GM11168 (cell line): ENCODE data around the gene MREG.
"Not testable (repeated sequence)": the region's sequence is repeated elsewhere in the genome, so short reads cannot be mapped to it uniquely, and the experiment has no call there.

Experiments used
- in situ Hi-C: fragments of 300-500 bp; cut with MboI; formaldehyde crosslinking; loops from one replicate; pipeline ENCODE4 v1.12.0; 2022; ENCODE audit warnings: low sequenced_read_pairs; ENCODE audit not compliant: unreplicated experiment

The MREG gene

DNA sequence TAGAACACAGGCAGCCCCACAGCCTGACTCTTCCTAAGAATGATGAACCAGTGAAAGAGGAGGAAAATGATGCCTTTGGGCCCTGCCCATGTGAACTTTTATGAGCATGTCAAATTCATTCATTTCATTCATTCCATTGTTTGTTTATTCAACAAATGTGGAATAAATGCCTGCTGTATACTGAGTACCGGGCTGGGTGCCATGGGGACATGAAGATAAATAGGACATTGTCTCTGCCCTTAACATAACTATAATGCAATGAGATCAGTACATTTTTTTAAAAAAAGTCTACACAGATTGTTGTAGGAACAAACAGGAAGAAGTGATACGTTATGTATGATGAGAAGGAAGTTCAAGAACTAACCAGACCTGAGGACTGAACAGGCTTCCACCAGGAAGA is 14.7 kb downstream of the MREG start:
- in situ Hi-C loops: no loop called here

DNA sequence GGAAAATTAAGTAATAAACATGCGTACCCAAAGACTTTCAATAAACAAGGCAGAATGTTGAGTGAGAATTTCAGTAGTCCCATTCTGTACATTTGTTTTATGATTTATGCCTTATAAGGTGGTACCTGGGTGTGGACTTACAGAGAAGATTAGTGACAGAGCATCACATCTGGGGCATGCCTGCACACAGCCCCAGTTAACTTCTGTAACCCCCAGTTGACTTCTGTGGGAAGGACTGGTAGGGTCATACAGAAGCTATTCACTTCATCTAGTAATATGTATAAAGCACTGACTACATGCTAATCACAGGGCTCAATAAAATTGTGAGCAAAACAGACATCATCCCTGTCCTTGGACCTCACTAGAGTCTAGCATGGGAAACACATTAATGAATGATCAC is 16.1 kb downstream of the MREG start:
- in situ Hi-C loops: no loop called here

DNA sequence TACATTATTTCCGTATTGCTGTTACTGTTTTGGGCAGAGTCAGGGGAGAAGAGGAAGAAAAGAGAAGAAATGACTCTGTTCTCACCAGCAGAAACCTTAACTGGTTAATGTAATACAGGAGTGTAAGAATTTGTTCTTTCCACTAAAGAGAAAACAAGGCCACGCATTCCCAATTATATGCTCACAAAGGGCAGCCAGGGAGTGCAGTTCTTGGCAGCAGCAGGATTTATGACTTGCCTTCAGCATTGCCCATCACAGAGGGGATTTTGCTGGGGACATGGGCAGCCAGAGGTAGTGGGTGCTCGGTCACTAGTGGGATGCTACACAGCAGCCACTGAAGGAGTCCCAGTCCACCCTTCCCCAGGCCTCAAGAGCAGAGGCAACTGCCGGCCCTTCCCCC is 18.4 kb downstream of the MREG start:
- in situ Hi-C loops: no loop called here

DNA sequence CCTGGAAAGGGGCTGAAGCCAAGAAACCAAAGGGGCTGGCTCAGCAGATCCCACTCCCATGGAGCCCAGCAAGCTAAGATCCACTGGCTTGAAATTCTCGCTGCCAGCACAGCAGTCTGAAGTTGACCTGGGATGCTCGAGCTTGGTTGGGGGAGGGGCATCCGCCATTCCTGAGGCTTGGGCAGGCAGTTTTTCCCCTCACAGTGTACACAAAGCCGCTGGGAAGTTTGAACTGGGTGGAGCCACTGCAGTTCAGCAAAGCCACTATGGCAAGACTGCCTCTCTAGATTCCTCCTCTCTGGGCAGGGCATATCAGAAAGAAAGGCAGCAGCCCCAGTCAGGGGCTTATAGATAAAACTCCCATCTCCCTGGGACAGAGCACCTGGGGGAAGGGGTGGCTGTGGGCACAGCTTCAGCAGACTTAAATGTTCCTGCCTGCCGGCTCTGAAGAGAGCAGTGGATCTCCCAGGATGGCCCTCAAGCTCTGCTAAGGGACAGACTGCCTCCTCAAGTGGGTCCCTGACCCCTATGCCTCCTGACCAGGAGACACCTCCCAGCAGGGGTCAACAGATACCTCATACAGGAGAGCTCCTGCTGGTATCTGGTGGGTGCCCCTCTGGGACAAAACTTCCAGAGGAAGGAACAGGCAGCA is 24.7 kb downstream of the MREG start:
- in situ Hi-C loops: not testable (repeated sequence)

DNA sequence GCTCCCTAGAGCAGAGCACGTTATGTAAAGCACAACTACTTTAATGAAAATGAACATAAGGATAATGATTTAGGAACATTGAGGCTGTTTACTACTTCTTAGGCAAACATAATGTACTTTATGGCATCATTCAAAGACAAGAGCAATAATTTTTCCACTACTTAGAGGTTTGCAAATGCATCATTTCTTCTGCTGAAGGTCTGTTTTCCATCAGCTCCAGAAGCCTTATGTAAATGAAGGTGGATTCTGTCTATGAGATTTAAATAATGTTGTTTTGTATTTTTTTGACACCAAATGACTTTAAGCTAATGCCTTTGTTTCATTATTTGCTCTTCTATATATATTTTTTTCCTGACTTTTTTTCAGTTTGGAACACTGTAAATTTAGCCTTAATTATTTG is 28.1 kb downstream of the MREG start:
- in situ Hi-C loops: no loop called here

DNA sequence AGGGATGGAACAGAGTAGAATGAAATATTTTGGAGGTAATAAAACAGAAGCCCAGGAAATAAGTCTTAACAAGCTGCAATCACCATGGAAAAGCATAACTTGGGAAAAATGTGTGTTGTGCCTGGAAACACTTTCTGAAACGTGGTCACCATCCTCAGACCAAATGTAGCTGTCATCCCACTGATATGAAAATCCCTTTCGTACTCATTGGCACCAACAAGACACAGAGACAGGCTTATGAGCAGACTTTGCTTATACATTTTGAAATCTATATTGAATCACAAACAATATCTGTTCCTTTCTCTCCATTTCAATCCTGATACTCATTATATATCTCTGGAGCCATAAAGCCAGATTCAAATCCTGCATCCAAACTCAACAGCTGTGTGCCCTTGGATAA is 28.7 kb downstream of the MREG start:
- in situ Hi-C loops: no loop called here

DNA sequence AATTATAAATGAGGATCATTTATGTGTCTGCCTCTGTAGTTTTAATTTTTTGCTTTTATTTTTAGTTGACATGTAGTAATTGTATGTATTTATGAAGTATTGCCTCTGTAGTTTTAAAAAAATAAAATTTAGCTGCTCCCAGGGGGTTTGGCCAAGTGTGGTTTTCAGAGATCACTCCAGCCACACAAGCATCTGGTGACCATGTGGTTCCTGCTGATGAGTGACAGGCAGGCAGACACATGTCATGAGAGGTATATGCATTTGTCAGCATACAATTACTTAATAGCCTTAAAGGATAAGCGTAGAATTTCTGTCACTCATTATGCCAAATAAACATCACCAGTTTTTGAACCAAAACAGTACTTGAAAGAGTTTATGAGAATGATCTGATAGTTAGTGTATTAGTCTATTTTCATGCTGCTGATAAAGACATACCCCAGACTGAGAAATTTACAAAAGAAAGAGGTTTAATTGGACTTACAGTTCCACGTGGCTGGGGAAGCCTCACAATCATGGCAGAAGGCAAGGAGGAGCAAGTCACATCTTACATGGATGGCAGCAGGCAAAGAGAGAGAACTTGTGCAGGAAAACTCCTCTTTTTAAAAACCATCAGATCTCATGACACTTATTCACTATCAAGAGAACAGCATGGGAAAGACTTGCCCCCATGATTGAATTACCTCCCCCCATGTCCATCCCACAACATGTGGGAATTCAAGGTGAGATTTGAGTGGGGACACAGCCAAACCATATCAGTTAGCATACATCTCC is 29.6 kb downstream of the MREG start:
- in situ Hi-C loops: no loop called here

DNA sequence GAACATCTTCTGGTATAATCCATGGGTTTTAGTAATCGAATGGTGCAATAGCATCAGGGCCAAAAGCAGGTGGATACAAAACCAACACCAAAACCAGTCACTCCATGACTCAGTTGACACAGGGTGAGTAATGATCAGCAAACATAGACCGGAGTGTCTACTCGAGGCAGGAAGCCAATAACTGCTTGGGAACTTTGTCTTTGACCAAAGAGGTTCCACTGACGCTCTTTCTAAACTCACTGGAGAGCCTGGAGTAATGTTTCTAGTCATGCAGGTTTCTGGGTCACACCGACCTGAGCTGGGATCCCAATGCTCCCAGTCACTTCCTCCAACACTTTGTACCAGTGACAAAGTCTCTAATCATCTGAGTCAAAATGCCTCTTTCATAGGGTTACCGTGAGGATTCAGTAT is 30.9 kb downstream of the MREG start:
- in situ Hi-C loops: no loop called here

DNA sequence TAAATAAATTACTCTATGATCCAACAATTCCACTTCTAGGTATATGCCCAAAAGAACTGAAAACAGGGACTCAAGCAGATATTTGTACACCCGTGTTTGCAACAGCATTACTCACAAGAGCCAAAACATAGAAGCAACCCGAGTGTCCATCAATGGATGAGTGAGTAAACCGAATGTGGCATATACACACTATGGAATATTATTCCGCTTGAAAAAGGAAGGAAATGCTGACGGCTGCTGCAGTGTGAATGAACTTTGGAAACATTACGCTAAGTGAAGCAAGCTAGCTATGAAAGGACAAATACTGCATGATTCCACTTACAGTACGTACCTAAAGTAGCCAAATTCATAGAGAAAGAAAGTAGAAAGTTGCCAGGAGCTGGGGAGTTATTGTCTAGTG is 32.2 kb downstream of the MREG start:
- in situ Hi-C loops: no loop called here

DNA sequence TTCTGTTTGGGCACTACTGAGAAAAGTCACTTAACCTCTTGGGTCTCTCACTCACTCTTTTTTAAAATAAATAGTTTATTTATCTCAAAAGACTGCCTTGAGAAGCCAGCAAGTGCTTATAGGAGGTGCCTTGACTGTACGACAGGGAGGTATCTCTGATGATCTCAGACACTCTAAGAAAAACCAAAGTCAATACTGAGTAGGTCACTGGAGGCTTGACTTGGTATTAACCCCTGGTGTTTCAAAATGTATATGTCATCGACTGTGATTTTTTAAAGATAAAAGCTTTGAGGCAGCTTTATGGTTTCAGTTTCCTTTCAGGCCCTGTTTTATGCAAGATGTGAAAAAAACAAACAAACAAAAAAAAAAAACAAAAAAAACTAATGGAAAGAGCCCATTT is 33.7 kb downstream of the MREG start:
- in situ Hi-C loops: no loop called here

DNA sequence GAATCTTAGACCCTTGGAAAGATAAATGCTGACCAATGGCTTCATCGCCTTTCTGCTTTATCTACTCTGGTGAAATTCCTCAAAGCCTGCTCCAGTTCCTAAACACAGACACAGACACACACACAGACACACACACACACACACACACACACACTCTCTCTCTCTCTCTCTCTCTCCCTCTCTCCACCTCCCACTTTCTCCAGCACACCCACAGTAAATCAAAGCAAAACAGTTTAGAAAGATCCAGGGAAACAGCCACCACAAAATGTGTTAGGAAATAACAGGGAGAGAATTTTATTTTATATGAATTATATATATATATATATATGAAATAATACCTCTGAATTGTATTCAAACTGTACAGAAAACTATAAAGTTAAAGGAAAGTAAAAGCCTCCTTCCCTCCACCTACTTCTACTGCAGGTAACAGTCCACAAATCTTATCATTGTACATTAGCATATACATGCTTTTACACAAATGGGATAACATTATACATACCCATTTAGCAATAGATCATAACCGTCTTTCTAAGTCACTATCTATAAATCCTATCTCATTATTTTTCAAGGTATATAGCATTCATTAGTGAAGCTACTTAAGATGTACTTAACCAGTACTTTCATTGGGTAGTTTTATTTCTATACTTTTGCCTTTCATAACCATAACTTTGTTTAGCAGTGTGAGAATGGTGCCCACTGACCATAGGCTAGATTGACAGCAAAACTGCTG is 38.5 kb downstream of the MREG start:
- in situ Hi-C loops: no loop called here

DNA sequence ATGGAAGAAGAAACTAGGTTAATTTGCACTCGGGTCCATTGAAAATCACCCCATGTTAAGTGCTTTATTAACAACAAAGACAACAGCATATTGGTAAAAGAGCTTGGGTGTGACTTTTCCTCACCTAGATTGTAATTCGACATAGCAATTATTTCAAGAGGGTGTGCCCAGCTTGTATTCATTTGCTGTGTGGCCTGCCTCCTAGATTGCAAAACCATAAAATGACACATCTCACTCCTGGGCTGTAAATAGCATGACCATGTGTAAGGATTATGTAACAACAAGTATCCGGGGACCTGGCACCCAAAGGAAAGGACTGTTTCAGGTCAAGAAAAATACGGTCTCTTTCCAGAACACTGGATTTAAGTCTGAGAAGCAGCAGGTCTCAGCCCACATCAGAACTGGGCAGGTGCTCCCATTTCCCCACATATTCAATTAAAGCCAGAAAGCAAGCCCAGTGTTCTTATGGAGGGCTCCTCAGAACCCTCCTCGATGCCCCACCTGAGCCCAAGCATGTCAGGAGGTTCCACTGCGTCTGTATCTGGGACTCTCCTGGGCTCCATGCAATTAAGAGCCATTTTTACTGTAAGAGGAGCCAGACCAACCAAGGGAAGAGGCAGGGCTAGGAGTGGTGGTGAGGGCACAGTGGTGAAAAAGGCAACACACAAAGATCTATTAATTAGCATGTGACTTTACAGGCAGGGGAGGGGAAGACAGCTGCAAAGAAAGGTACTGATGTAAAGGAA is 39.2 kb downstream of the MREG start:
- in situ Hi-C loops: no loop called here

DNA sequence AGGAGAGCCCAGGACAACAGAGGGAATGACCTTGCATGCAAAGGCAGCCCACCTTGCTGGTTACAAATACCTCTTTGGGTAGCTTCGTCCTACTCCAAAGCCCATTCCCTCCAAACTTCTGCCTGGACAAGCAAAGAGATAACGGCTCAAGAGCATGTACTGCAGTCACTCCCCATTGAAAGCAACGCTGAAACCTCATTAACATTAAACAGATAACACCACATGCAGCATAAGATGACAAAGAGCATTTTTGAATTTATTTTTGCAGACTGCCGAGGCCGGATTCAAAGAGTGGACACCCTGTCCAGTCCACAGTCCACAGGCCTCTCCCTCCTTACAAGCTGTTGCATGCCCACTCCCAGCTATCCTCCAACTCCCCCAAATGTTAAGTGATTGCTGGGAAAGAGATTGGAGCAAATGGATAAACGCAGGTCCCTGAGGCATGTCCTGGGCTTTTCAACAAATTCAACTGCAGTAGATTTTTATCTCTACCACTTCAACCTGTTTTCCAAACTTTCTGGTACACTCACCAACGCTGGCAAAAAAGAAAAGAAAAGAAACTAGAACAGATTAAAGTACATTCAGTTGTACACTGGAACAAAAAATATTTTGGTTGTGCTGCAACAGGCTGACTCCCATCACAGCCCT is 40.1 kb downstream of the MREG start:
- in situ Hi-C loops: no loop called here

DNA sequence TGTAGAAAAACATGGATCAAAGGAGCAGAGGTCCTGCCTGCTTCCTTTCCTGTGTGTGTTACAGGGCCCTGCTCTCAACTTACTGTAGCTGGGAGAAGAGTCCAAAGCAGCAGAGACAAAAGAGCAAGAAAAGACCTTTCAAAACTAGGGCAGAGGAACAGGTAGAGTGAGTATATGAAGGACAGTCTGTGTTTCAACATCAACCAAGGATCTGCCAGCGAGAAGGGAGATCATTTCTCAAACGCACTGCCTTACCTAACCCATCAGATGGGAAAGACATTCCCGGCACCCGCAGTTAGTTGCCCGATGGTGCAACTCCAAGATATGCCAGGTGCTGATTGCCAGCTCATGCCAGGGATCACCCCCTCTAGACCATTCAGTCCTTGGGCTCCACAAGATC is 41.7 kb downstream of the MREG start:
- in situ Hi-C loops: no loop called here

DNA sequence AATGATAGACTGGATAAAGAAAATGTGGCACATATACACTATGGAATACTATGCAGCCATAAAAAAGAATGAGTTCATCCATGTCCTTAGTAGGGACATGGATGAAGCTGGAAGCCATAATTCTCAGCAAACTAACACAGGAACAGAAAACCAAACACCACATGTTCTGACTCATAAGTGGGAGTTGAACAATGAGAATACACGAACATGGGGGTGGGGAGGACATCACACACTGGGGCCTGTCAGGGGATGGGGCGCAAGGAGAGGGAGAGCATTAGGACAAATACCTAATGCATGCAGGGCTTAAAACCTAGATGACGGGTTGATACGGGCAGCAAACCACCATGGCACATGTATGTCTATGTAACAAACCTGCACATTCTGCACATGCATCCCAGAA is 42.5 kb downstream of the MREG start:
- in situ Hi-C loops: not testable (repeated sequence)

DNA sequence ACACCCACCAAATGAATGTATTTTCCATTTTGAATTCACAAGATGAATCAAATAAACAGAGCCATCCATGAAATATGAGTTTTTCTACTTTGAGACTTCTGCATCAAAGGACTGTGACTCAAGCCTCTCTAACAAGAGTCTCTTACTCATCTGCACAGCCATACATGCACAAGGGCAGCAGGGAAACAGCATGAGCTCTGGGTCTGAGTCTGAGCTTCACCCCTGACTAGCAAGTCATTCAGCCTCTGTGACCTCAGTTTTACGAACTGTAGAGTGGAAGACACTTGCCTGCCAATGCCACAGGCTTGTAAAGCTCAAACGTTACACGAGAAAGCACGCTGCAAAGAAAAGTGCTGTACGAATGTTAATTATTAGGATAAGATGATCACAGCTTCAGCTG is 42.9 kb downstream of the MREG start:
- in situ Hi-C loops: no loop called here

DNA sequence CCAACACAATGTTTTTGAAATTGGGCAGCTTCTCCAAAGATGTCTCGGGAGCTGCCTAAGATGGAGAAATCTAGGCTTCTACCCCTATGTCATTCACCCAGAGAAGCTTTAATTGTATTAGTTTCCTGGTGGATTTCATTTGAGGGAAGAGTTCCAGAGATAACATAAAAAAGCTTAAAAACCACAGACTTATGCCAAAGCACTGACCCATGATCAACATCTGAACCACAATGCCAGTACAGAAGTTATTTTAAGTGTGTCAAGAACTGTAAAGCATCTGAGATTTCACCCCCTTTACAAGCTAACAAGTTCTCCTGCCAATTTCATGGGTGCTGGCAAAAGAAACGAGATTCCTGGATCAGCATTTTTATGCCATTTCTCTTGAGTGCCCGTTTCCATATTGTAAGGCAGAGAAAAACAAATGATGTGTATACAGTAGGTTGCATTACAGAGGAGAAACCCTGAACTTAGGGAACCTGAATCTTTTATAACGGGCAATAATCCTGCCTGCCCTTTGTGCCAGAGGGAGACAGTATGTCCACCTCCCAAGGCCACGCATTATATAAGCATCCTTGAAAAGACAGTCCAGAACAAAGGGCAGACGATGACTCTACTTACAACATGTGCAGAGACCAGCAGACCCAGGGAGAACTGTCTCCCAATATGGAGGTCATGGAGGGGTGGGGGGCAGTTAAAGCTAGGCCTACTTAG is 44.1 kb downstream of the MREG start:
- in situ Hi-C loops: no loop called here

DNA sequence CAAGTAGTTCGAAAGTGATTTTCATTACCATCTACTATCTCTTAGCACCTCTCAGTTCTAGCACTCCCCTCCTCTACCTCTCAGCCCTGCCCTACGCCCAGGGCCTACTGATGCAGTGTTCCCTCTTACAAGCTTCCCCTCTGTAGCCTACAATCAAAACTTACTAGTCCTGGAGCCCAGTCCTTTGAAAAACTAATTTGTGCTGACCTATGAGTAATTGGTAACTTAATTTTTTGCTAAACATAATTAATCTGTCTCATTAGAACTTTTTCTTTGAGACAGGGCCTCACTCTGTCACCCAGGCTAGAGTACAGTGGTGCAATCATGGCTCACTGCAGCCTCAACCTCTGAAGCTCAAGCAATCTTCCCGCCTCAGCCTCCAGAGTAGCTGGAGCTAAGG is 44.9 kb downstream of the MREG start:
- in situ Hi-C loops: no loop called here

DNA sequence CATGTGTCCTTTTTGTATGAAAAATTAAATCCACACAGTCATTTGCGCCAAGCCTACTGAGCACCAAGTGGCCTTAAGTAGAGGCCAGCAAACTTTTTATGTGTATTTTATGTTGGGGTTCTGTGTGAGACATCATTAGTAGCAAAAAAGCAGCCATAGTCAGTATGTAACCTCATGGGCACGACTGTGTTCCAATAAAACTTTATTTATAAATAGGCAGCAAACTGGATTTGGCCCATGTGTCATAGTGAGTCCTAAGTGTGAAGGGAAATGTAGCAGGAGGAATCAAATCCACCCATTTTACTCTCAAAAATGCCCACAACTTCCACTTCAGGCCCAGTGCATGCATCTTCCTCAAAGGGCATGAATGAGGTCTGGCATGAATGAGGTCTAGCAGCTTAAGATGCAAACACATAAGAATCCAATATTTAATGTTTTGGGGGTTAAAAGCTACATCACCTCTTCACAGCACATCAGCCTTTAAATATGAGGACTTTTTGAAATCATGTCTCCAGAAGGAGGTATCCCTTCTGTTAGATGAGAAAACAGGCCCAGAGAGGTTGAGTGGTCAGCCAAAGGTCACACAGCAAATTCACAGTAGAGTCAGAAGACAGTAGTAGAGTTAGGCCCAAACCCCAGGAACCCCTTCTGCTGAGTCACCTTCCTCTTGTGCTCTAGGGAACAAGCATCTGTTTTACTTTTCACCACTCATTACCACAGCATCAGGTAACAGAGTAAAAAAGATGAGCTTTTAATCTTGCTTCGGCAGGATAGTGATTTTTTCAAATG is 45.6 kb downstream of the MREG start:
- in situ Hi-C loops: no loop called here
